Measurements from ENCODE around the gene TICRR.

DNA sequence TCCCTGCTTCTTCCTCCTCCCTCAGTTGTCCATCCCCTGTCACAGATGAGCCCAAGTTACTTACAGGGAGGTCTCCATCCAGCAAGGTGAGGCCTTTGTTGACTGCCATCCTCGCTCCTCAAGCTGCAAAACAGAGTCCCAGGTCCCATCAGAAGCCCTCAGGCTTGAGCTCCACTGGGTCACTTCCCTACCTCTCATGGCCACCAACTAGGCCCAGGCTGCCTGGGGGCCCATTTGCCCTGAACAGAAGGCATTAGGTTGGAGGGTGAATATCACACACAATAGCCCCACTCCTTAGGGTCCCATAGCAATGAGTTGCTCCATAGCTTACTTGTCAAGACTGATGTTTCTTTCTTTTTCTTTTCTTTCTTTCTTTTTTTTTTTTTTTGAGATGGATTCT lies 102.1 kb downstream of the TICRR start:
- TF ChIP-seq, protein P1, sequence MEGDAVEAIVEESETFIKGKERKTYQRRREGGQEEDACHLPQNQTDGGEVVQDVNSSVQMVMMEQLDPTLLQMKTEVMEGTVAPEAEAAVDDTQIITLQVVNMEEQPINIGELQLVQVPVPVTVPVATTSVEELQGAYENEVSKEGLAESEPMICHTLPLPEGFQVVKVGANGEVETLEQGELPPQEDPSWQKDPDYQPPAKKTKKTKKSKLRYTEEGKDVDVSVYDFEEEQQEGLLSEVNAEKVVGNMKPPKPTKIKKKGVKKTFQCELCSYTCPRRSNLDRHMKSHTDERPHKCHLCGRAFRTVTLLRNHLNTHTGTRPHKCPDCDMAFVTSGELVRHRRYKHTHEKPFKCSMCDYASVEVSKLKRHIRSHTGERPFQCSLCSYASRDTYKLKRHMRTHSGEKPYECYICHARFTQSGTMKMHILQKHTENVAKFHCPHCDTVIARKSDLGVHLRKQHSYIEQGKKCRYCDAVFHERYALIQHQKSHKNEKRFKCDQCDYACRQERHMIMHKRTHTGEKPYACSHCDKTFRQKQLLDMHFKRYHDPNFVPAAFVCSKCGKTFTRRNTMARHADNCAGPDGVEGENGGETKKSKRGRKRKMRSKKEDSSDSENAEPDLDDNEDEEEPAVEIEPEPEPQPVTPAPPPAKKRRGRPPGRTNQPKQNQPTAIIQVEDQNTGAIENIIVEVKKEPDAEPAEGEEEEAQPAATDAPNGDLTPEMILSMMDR (IDR thresholded peaks at IDR 0.05) = no peak
- no peak for TF ChIP-seq POLR2A (IDR thresholded peaks at IDR 0.05)
- no peak for TF ChIP-seq EP300 (IDR thresholded peaks at IDR 0.05)

Measured in ovary (tissue), 3 donors.